GM18951 (cell line): ENCODE results near the gene CCDC57.

Experiments
- POLR2A ChIP-seq: IDR thresholded peaks from 4 replicates; pipeline ENCODE4 v1.6.1; 2011; ENCODE audit warnings: mild to moderate bottlenecking; ENCODE audit not compliant: insufficient read length, insufficient read depth; ENCODE audit errors: extremely low read depth
- in situ Hi-C: fragments of 300-500 bp; cut with MboI; formaldehyde crosslinking; loops from one replicate; pipeline ENCODE4 v1.12.0; 2022; ENCODE audit warnings: low sequenced_read_pairs, mixed read lengths, inconsistent platforms; ENCODE audit not compliant: unreplicated experiment

Gene CCDC57

GRCh38 chr17:82051776-82052637 is 160.6 kb downstream of the CCDC57 start, which contains the start of the genes GPS1 and RFNG:
TSS of gene GPS1 (plus strand) at chr17:82051898. CDS start at chr17:82051932, 34 bp downstream.
TSS of gene RFNG (minus strand) at chr17:82051811. CDS start at chr17:82051766, 45 bp downstream.
- in situ Hi-C loops: no loop called here
- peak; percentile 69 for TF ChIP-seq POLR2A
